MCF 10A (cell line): Measurements from ENCODE around the gene TKTL2. TPM values are rescaled to one million over a fixed set of nuclear protein-coding genes. Genes with fewer than 3 reads are reported as not detected.
A peak's percentile ranks its signal among the peaks of the same experiment; 100 is the strongest.

ENCODE experiments used
- BruUV-seq: library from RNA; stranded (reverse); fragments of 400-500 nt; replicated peaks from 2 replicates; lab custom pipeline; 2021; lab: Mats Ljungman, UMichigan
- CTCF ChIA-PET: fragments of 300-600 bp; sonication (Branson Sonifier 250); formaldehyde crosslinking; extraction: SDS; loops from one replicate; lab custom pipeline; 2021; ENCODE audit warnings: antibody characterized with exemption, inconsistent platforms; lab: Yijun Ruan, JAX
- POLR2A ChIA-PET: fragments of 300-600, 350-650 bp; sonication (Branson Sonifier 250); formaldehyde crosslinking; extraction: SDS; loops from one replicate; lab custom pipeline; 2020; ENCODE audit warnings: antibody characterized with exemption, inconsistent platforms; lab: Yijun Ruan, JAX
- DNase-seq: peaks from one replicate; pipeline ENCODE4 v3.0.0-alpha.2; 2018; ENCODE audit not compliant: unreplicated experiment
- H3K27ac Mint-ChIP-seq: one replicate; pipeline ENCODE4 v1.8.0; 2022; ENCODE audit warnings: mild to moderate bottlenecking, low read depth, mixed read lengths; ENCODE audit not compliant: unreplicated experiment
- H3K27me3 Mint-ChIP-seq: one replicate; pipeline ENCODE4 v1.8.0; 2022; ENCODE audit warnings: mixed read lengths; ENCODE audit not compliant: insufficient read depth, unreplicated experiment
- H3K36me3 Mint-ChIP-seq: one replicate; pipeline ENCODE4 v1.8.0; 2022; ENCODE audit warnings: mild to moderate bottlenecking, moderate library complexity, mixed read lengths; ENCODE audit not compliant: insufficient read depth, unreplicated experiment
- H3K4me1 Mint-ChIP-seq: one replicate; pipeline ENCODE4 v1.8.0; 2022; ENCODE audit warnings: mixed read lengths; ENCODE audit not compliant: insufficient read depth, unreplicated experiment
- H3K4me3 Mint-ChIP-seq: one replicate; pipeline ENCODE4 v1.8.0; 2022; ENCODE audit warnings: mild to moderate bottlenecking, moderate library complexity, mixed read lengths; ENCODE audit not compliant: unreplicated experiment
- H3K9me3 Mint-ChIP-seq: one replicate; pipeline ENCODE4 v1.8.0; 2022; ENCODE audit warnings: mixed read lengths; ENCODE audit not compliant: unreplicated experiment
- CTCF ChIP-seq: fragments of 200-600 bp; IDR thresholded peaks from one replicate; pipeline ENCODE4 v1.8.0; 2022; ENCODE audit warnings: antibody characterized with exemption, mild to moderate bottlenecking; ENCODE audit not compliant: unreplicated experiment
- intact Hi-C: fragments of 100-400 bp; cut with micrococcal nuclease; formaldehyde crosslinking; loops from 2 replicates; pipeline ENCODE4 v1.14.1; 2022
- total RNA-seq: library from RNA; stranded (reverse); gene quantifications from 2 replicates; pipeline ENCODE4 v1.2.3, GENCODE V29; 2022

Gene TKTL2
- total RNA-seq, 1 experiment from 2014 or later = not detected

DNA sequence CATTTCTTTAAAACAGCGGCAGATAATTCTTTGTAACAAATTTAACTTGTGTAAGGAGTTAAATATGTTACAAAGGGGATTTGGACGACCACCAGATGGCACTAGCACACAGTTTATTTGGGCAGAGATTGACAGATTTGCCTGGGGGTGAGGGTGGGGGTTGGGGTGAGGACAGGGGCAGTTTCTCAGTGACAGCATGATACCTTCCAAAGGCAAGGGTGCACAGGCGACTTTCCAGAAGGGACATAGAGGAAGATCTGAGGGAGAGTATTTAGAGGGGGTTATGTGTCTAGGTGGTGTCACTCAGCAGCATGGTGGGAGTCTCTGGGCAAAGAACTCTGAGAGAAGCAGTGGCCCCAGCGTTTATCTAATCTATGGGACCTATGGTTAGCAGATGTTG lies 11.4 kb upstream of the TKTL2 start:
- ChIA-PET CTCF (interaction anchor here (0.7 to 1.3 kb wide), 3 partner anchors 57 to 291 kb away, joined by 3 to 6 read pairs (median 6); no protein-coding TSS in a partner anchor), POLR2A (interaction anchor here (1.1 to 1.2 kb wide), 2 partner anchors 9 to 11 kb away, joined by 3 to 4 read pairs; partner anchors contain the start of gene TMA16)
- DNase-seq = peak; percentile 62
- Mint-ChIP-seq H3K27ac (no peak overlapping the region), H3K9me3 (no peaks in the 10 kb centered on the region), H3K4me3 (no peak overlapping the region), H3K36me3 (no peaks in the 10 kb centered on the region), H3K4me1 (no peaks in the 10 kb centered on the region), H3K27me3 (no peaks in the 10 kb centered on the region)
- no TSS peak for BruUV-seq
- intact Hi-C loops = loop anchor here (1.0 kb wide), 1 partner anchor 63 kb away; no protein-coding TSS in a partner anchor
- peak; percentile 43 for TF ChIP-seq CTCF

DNA sequence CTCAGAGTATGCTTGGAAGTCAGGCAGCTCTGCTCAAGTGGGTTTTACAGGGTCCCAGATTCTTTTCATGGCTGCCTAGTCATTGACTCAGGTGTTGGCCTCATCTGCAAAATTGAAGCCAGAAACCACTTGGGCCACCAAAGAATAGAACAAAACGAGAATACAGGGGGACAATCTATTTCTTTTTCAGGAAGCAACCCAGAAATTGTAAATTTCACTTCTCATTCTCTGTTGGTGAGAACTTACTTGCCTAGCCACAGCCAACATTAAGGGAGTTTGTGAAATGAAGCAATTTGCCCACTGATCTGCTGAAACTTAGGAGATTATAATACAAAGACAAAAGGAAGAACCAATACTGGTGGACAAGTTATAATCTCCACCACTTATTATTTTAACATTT lies 8.6 kb upstream of the TKTL2 start:
- intact Hi-C loops = no loop called here
- DNase-seq = no peak
- POLR2A ChIA-PET = interaction anchor here (1.1 kb wide), 1 partner anchor 15 kb away, joined by 3 read pairs; no protein-coding TSS in a partner anchor
- BruUV-seq = no TSS peak
- no peak for TF ChIP-seq CTCF
- H3K27me3 Mint-ChIP-seq = no peaks in the 10 kb centered on the region
- no peak overlapping the region for H3K27ac Mint-ChIP-seq
- no peaks in the 10 kb centered on the region for H3K4me1 Mint-ChIP-seq
- H3K4me3 Mint-ChIP-seq = no peak overlapping the region
- H3K36me3 Mint-ChIP-seq = no peaks in the 10 kb centered on the region
- no peaks in the 10 kb centered on the region for H3K9me3 Mint-ChIP-seq
- CTCF ChIA-PET = no interaction called here

DNA sequence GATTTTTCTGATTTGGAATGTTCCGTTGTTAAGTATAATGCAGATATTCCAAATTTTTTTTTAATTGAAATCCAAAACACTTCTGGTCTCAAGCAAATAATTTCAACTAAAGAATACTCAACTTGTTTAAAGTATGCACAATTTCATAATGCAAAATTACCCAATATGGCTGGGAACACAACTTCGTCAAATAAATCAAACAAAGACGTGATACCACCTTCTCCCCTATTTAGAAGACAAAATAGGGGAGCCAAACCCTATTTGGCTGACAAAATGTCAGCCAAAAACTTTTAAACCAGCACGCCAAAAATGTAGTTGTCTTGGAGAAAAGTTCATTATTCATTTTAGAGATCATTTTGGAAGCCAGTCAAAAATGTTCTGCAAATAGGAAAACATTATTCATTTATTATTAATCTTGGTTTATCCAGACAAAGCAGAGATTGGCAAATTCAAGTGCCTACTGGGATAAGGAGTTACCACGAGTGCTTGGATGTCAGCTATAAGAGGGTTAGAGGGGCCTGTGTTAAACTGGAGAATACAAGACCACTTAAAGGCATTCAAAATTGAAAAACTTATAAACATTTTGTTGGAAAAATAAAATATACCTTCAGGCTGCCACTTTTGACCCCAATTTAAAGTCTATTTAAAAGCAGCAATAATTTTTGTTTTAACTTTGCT lies 3.3 kb upstream of the TKTL2 start:
- Mint-ChIP-seq H3K4me1 (no peaks in the 10 kb centered on the region), H3K36me3 (no peaks in the 10 kb centered on the region), H3K9me3 (no peaks in the 10 kb centered on the region), H3K27ac (no peak overlapping the region), H3K27me3 (no peaks in the 10 kb centered on the region), H3K4me3 (no peak overlapping the region)
- intact Hi-C loops = no loop called here
- ChIA-PET CTCF (no interaction called here), POLR2A (interaction anchor here (1.0 to 1.2 kb wide), 3 partner anchors 9 to 17 kb away, joined by 3 to 4 read pairs (median 3); partner anchors contain the start of gene TMA16)
- DNase-seq = no peak
- no peak for TF ChIP-seq CTCF
- no TSS peak for BruUV-seq

DNA sequence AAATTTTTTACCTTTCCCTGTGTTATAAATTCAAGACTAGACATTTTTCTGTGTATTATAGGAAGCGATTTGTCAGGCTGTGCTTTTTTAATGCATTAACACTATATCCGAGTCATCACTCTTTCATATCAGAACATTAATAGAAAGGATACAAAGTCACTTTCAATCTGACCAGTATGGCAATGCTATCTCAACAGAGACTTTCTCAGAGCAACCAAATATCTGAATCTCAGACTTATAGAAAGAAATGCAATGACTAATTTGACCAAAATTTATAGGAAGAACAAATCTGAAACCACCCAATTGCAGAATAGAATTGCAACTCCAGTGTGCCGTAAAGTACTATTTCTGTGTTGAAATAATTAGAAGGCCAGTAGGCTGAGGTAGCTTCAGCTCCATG lies 473 bp upstream of the TKTL2 start:
- no TSS peak for BruUV-seq
- ChIA-PET CTCF (interaction anchor here (0.6 to 0.8 kb wide), 2 partner anchors 28 to 1398 kb away, joined by 3 read pairs; no protein-coding TSS in a partner anchor), POLR2A (no interaction called here)
- DNase-seq = no peak
- Mint-ChIP-seq H3K36me3 (no peaks in the 10 kb centered on the region), H3K9me3 (no peaks in the 10 kb centered on the region), H3K27me3 (no peaks in the 10 kb centered on the region), H3K27ac (no peak overlapping the region), H3K4me3 (no peak overlapping the region), H3K4me1 (no peaks in the 10 kb centered on the region)
- intact Hi-C loops = no loop called here
- TF ChIP-seq CTCF = no peak
